IPS DF 19.7 (cell line): ENCODE results near the gene ITCH.
"Not testable (repeated sequence)": the region's sequence is repeated elsewhere in the genome, so short reads cannot be mapped to it uniquely, and the experiment has no call there.

Experiments used
- DNase-seq: peaks from one replicate; pipeline ENCODE4 v3.0.0-alpha.2; 2013; ENCODE audit warnings: low read depth, low spot score

The ITCH gene

GRCh38 chr20:34377072-34377847 is 14.2 kb downstream of the ITCH start:
- DNase-seq: no peak

- DNase-seq: no peak
These were observed 19.1 kb downstream of the ITCH start for GRCh38 chr20:34382174-34382573.

GRCh38 chr20:34382877-34383455 is 19.9 kb downstream of the ITCH start:
- DNase-seq: not testable (repeated sequence)

- DNase-seq: no peak
These were observed 22.4 kb downstream of the ITCH start for GRCh38 chr20:34385464-34385863.

- DNase-seq: no peak
These were observed 24.9 kb downstream of the ITCH start for GRCh38 chr20:34388000-34388399.

GRCh38 chr20:34388678-34389077 is 25.6 kb downstream of the ITCH start:
- no peak for DNase-seq

GRCh38 chr20:34389206-34389953 is 26.3 kb downstream of the ITCH start:
- no peak for DNase-seq

- DNase-seq: no peak
These were observed 27.0 kb downstream of the ITCH start for GRCh38 chr20:34389954-34390555.

GRCh38 chr20:34396408-34396807 is 33.3 kb downstream of the ITCH start:
- no peak for DNase-seq

GRCh38 chr20:34397096-34397495 is 34.0 kb downstream of the ITCH start:
- DNase-seq: no peak

GRCh38 chr20:34400776-34401175 is 37.7 kb downstream of the ITCH start:
- DNase-seq: not testable (repeated sequence)

- DNase-seq: no peak
These were observed 38.8 kb downstream of the ITCH start for GRCh38 chr20:34401741-34402455.

- no peak for DNase-seq
These were observed 39.4 kb downstream of the ITCH start for GRCh38 chr20:34402461-34402860.

GRCh38 chr20:34403063-34403827 is 40.2 kb downstream of the ITCH start:
- DNase-seq: no peak

GRCh38 chr20:34403908-34404307 is 40.8 kb downstream of the ITCH start:
- DNase-seq: no peak

GRCh38 chr20:34404803-34405202 is 41.7 kb downstream of the ITCH start:
- DNase-seq: no peak

- DNase-seq: not testable (repeated sequence)
These were observed 42.2 kb downstream of the ITCH start for GRCh38 chr20:34405247-34405651.

- not testable (repeated sequence) for DNase-seq
These were observed 42.9 kb downstream of the ITCH start for GRCh38 chr20:34405942-34406341.

GRCh38 chr20:34407962-34408474 is 44.9 kb downstream of the ITCH start:
- no peak for DNase-seq

GRCh38 chr20:34410336-34410735 is 47.3 kb downstream of the ITCH start:
- no peak for DNase-seq

- no peak for DNase-seq
These were observed 49.4 kb downstream of the ITCH start for GRCh38 chr20:34412453-34412852.
